ENCODE data around the gene ATP10A. TPM values are rescaled to one million over a fixed set of nuclear protein-coding genes. Genes with fewer than 3 reads are reported as not detected.

The ATP10A gene
- total and polyA plus RNA-seq, 9 of the 15 experiments (the other 6 are each of a cell fraction or from before 2014, with no cell fraction given), result 0.09 TPM; not detected in 8

DNA sequence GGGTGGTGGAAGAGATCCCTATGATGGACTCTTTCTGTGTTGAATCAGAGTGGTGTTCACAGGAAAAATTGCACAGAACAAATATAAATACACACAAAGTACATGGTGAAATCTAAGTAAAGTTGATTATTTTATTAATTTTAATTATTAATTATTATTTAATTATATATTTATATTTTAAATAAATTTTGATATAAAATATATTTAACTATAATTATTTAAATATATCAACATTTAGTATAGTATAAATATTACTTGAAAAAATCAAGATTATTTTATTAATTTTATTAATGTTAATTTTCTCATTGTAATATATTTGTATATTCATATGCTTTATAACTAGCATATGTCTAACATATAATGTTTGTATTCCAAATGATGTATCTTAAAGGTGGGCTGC is 11.3 kb upstream of the ATP10A start (continued):
- TF ChIP-seq SIX5 (IDR thresholded peaks at IDR 0.05; ENCODE audit: borderline replicate concordance in 1 of 2, insufficient read depth in 1 of 2, low read depth in 1 of 2, low read length in 2 of 2) (no peak), SAFB (IDR thresholded peaks at IDR 0.05; ENCODE audit: borderline replicate concordance, low read depth, low read length) (no peak), BACH1 (tag; IDR thresholded peaks at IDR 0.05) (no peak), ZNF444 (CRISPR knock-in tag; IDR thresholded peaks at IDR 0.05) (no peak), ID3 (CRISPR knock-in tag; IDR thresholded peaks at IDR 0.05) (no peak), ID3 (tag; IDR thresholded peaks at IDR 0.05) (no peak), MCM2 (IDR thresholded peaks at IDR 0.05; ENCODE audit: low read depth) (no peak)

- ATAC-seq, result no peak
- H3K36me3 ChIP-seq (ENCODE audit: control insufficient read depth, insufficient read depth, low read length), result no peaks in the 10 kb centered on the region
- H3K9ac ChIP-seq (ENCODE audit: insufficient read depth in 1 of 2, low read depth in 2 of 2, low read length in 2 of 2), result no peak overlapping the region
- in situ Hi-C loops (cut with MboI) (no loop called here), intact Hi-C loops (cut with micrococcal nuclease) (no loop called here)
- no peaks in the 10 kb centered on the region for H3K79me2 ChIP-seq (ENCODE audit: control insufficient read depth, insufficient read depth, low read length)
- no peaks in the 10 kb centered on the region for H3K9me3 ChIP-seq (replicated peaks; ENCODE audit: control insufficient read depth, insufficient read depth, low read depth, low read length)
- no peak overlapping the region for H3K27ac ChIP-seq (ENCODE audit: extremely low read depth, low read depth, low read length)
- no peak overlapping the region for H2AFZ ChIP-seq (ENCODE audit: low read depth, low read length)
- H3K4me3 ChIP-seq, result no peak overlapping the region
- no peaks in the 10 kb centered on the region for H3K9me1 ChIP-seq (ENCODE audit: control insufficient read depth, insufficient read depth, low read length)
- DNase-seq (ENCODE audit: extremely low read depth in 1 of 4, low spot score in 3 of 4), result no peak
- no peak overlapping the region for H3K4me2 ChIP-seq (ENCODE audit: insufficient read depth, low read length)
- BruUV-seq (replicated peaks), result no TSS peak
- ChIA-PET POLR2A (interaction anchor here (1.0 kb wide), 1 partner anchor 9 kb away, joined by 4 read pairs; no protein-coding TSS in a partner anchor), CTCF (ENCODE audit: low intra/inter-chr PET ratio) (no interaction called here)
- no peaks in the 10 kb centered on the region for H4K20me1 ChIP-seq (replicated peaks; ENCODE audit: control insufficient read depth, insufficient read depth, low read length)
- H3K27me3 ChIP-seq (ENCODE audit: control insufficient read depth in 2 of 2, insufficient read depth in 2 of 2, low read length in 2 of 2), result peaks cover 5 to 6% of the 10 kb centered on the region in 2 experiments; a peak in 3 of 5 replicates
- H3K4me1 ChIP-seq (replicated peaks in 1 of 2; ENCODE audit: control insufficient read depth in 2 of 2, insufficient read depth in 2 of 2, low read length in 2 of 2), result no peaks in the 10 kb centered on the region
- no peak for FAIRE-seq
- TF ChIP-seq ZNF282 (CRISPR knock-in tag; IDR thresholded peaks at IDR 0.05), result no peak
- TF ChIP-seq GATAD2B (IDR thresholded peaks at IDR 0.05; ENCODE audit: borderline replicate concordance), result no peak
- TF ChIP-seq CBX5 (IDR thresholded peaks at IDR 0.05; ENCODE audit: borderline replicate concordance, low read depth), result no peak
- TF ChIP-seq ZNF431 (CRISPR knock-in tag; IDR thresholded peaks at IDR 0.05), result no peak
- TF ChIP-seq ZSCAN32 (CRISPR knock-in tag; IDR thresholded peaks at IDR 0.05), result no peak
- peak; percentile 34; the same call in 1 of the 2 replicates for TF ChIP-seq BCOR (IDR thresholded peaks at IDR 0.05)
- no peak for TF ChIP-seq SOX6 (IDR thresholded peaks at IDR 0.05)
- no peak for TF ChIP-seq TRIM25 (IDR thresholded peaks at IDR 0.05; ENCODE audit: borderline replicate concordance)
- no peak for TF ChIP-seq LCOR (CRISPR knock-in tag; IDR thresholded peaks at IDR 0.05)
- TF ChIP-seq ATF6 (CRISPR knock-in tag; IDR thresholded peaks at IDR 0.05), result no peak
- no peak for TF ChIP-seq ETS1 (conservative IDR thresholded peaks at IDR 0.05; ENCODE audit: control insufficient read depth, low read depth, low read length)
Measured at GRCh38 chr15:25871403-25871802, 8.3 kb upstream of the ATP10A start.
